K562 (cell line): ENCODE results near the gene DERL3. TPM values are rescaled to one million over a fixed set of nuclear protein-coding genes. Genes with fewer than 3 reads are reported as not detected.

Experiments
- ATAC-seq: fragments of 200-7000 bp; cut with Tn5 transposase; 3 replicates; pipeline ENCODE4 v1.9.1; 2020; ENCODE audit warnings: moderate library complexity
- BruUV-seq: library from RNA; stranded (reverse); fragments of 400-500 nt; replicated peaks from 2 replicates; lab custom pipeline; 2021; lab: Mats Ljungman, UMichigan
- CTCF ChIA-PET: fragments of 300-600 bp; formaldehyde crosslinking; extraction: SDS; loops from one replicate; lab custom pipeline; 2021; ENCODE audit warnings: low intra/inter-chr PET ratio; lab: Yijun Ruan, JAX
- POLR2A ChIA-PET: fragments of 300-600, 350-650 bp; sonication (Branson Sonifier 250); formaldehyde crosslinking; extraction: SDS; loops from one replicate; lab custom pipeline; 2021; ENCODE audit warnings: antibody characterized with exemption, inconsistent platforms; lab: Yijun Ruan, JAX
- DNase-seq, 4 experiments: peaks; one replicate each; pipeline versions ENCODE4 v3.0.0 to v3.0.0-alpha.2; 2011 to 2018; ENCODE audit warnings: low spot score in 3 of 4, mixed read lengths in 3 of 4; ENCODE audit errors: extremely low read depth in 1 of 4
- FAIRE-seq: peaks from 2 replicates; lab custom pipeline; 2011; peaks lifted over from hg19 to GRCh38; lab: Jason Lieb, UNC
- H2AFZ ChIP-seq: 2 replicates; pipeline ENCODE4 v1.6.0; 2011; ENCODE audit warnings: low read depth, low read length, control low read depth, inconsistent platforms
- H3K27ac ChIP-seq: fragments of 200-600 bp; 3 replicates; pipeline ENCODE4 v1.8.0; 2011; ENCODE audit warnings: low read depth, mild to moderate bottlenecking, control low read depth, inconsistent platforms, low read length, moderate library complexity, mixed read lengths; ENCODE audit errors: extremely low read depth
- H3K27me3 ChIP-seq, 2 experiments: fragments of 300-600 bp in 1 of 2; 2 replicates in 1 of 2; 3 replicates in 1 of 2; pipeline versions ENCODE4 v1.6.0 to v1.8.0; 2011; ENCODE audit warnings: inconsistent platforms in 2 of 2, low read length in 2 of 2, mild to moderate bottlenecking in 1 of 2, mixed read lengths in 1 of 2, moderate library complexity in 1 of 2; ENCODE audit not compliant: control insufficient read depth in 2 of 2, insufficient read depth in 2 of 2
- H3K36me3 ChIP-seq: fragments of 300-600 bp; 3 replicates; pipeline ENCODE4 v1.8.0; 2011; ENCODE audit warnings: mild to moderate bottlenecking, low read length, inconsistent platforms; ENCODE audit not compliant: control insufficient read depth, insufficient read depth
- H3K4me1 ChIP-seq, 2 experiments: fragments of 200-600 bp in 1 of 2; replicated peaks in 1 of 2; 2 replicates in 1 of 2; 3 replicates in 1 of 2; pipeline versions ENCODE4 v1.5.1 to v1.8.0; 2011; ENCODE audit warnings: inconsistent platforms in 2 of 2, low read length in 2 of 2, mild to moderate bottlenecking in 1 of 2, mixed read lengths in 1 of 2, moderate library complexity in 1 of 2; ENCODE audit not compliant: control insufficient read depth in 2 of 2, insufficient read depth in 2 of 2
- H3K4me2 ChIP-seq: 2 replicates; pipeline ENCODE4 v1.6.1; 2011; ENCODE audit warnings: low read length, control low read depth, inconsistent platforms, mixed read lengths; ENCODE audit not compliant: insufficient read depth
- H3K4me3 ChIP-seq: fragments of 200-600 bp; sonication (generic), shearing (Covaris generic); 2 replicates; pipeline ENCODE4 v1.5.1; 2016; ENCODE audit warnings: control low read depth, inconsistent platforms
- H3K79me2 ChIP-seq: fragments of 200-600 bp; 3 replicates; pipeline ENCODE4 v1.8.0; 2011; ENCODE audit warnings: low read length, inconsistent platforms; ENCODE audit not compliant: control insufficient read depth, insufficient read depth
- H3K9ac ChIP-seq, 2 experiments: 2 replicates each; pipeline versions ENCODE4 v1.6.0 to v1.6.1; 2011; ENCODE audit warnings: low read depth in 2 of 2, low read length in 2 of 2, control low read depth in 1 of 2, inconsistent platforms in 1 of 2, mild to moderate bottlenecking in 1 of 2, mixed read lengths in 1 of 2; ENCODE audit not compliant: insufficient read depth in 1 of 2
- H3K9me1 ChIP-seq: one replicate; pipeline ENCODE4 v1.6.0; 2011; ENCODE audit warnings: inconsistent platforms, mild to moderate bottlenecking, low read length, moderate library complexity; ENCODE audit not compliant: control insufficient read depth, insufficient read depth
- H3K9me3 ChIP-seq: replicated peaks from 2 replicates; pipeline ENCODE4 v1.5.1; 2011; ENCODE audit warnings: low read depth, low read length, inconsistent platforms; ENCODE audit not compliant: control insufficient read depth, insufficient read depth
- H4K20me1 ChIP-seq: replicated peaks from 2 replicates; pipeline ENCODE4 v1.6.1; 2011; ENCODE audit warnings: low read length, inconsistent platforms, mixed read lengths; ENCODE audit not compliant: control insufficient read depth, insufficient read depth
- CTBP1 ChIP-seq: fragments of 450-650 bp; IDR thresholded peaks from 2 replicates; pipeline ENCODE4 v1.6.1; 2016; ENCODE audit warnings: borderline replicate concordance
- GABPA ChIP-seq: fragments of 200-800 bp; sonication (Bioruptor generic); conservative IDR thresholded peaks from 2 replicates; pipeline ENCODE4 v1.6.1; 2016; ENCODE audit warnings: low read depth, missing genetic modification characterization, missing compliant biosample characterization
- HNRNPUL1 ChIP-seq: fragments of 200-400 bp; formaldehyde crosslinking; IDR thresholded peaks from 2 replicates; pipeline ENCODE4 v1.6.1; 2017; ENCODE audit warnings: low read length
- HSF4 ChIP-seq: fragments of 250-450 bp; sonication (Bioruptor Pico); IDR thresholded peaks from 2 replicates; pipeline ENCODE4 v2.1.2; 2022; ENCODE audit warnings: mild to moderate bottlenecking, moderate library complexity, borderline replicate concordance
- MAZ ChIP-seq, 2 experiments: fragments of 450-650 bp in 1 of 2; sonication (generic) in 1 of 2; formaldehyde crosslinking; IDR thresholded peaks in 1 of 2; conservative IDR thresholded peaks in 1 of 2; 2 replicates each; pipeline versions ENCODE4 v1.4.0 to v1.5.0; 2020; ENCODE audit warnings: mild to moderate bottlenecking in 1 of 2, missing genetic modification reagents in 1 of 2
- NFRKB ChIP-seq: fragments of 450-650 bp; IDR thresholded peaks from 2 replicates; pipeline ENCODE4 v1.6.1; 2016; ENCODE audit warnings: low read depth
- NONO ChIP-seq, 2 experiments: fragments of 200-400 bp in 1 of 2; fragments of 450-650 bp in 1 of 2; formaldehyde crosslinking in 1 of 2; IDR thresholded peaks; 2 replicates each; pipeline ENCODE4 v1.6.1; 2017; ENCODE audit warnings: low read depth in 2 of 2, mild to moderate bottlenecking in 2 of 2, moderate library complexity in 2 of 2, low read length in 1 of 2
- PCBP1 ChIP-seq: fragments of 200-400 bp; formaldehyde crosslinking; IDR thresholded peaks from 2 replicates; pipeline ENCODE4 v1.6.1; 2018; ENCODE audit warnings: mild to moderate bottlenecking, low read depth, low read length; ENCODE audit not compliant: poor library complexity, severe bottlenecking
- PTTG1 ChIP-seq: fragments of 450-650 bp; IDR thresholded peaks from 2 replicates; pipeline ENCODE4 v1.6.1; 2016; ENCODE audit warnings: low read depth, mild to moderate bottlenecking, missing genetic modification characterization, missing compliant biosample characterization
- RBM15 ChIP-seq: fragments of 200-400 bp; formaldehyde crosslinking; IDR thresholded peaks from 2 replicates; pipeline ENCODE4 v1.6.1; 2018; ENCODE audit warnings: mild to moderate bottlenecking, low read length, moderate library complexity; ENCODE audit not compliant: insufficient read depth
- SMAD4 ChIP-seq: fragments of 250-450 bp; sonication (Bioruptor Pico); conservative IDR thresholded peaks from 2 replicates; pipeline ENCODE4 v1.8.0; 2021; ENCODE audit warnings: inconsistent platforms, mild to moderate bottlenecking, moderate library complexity
- STAT5A ChIP-seq: IDR thresholded peaks from 2 replicates; pipeline ENCODE4 v1.6.1; 2012; ENCODE audit warnings: low read length, inconsistent platforms, borderline replicate concordance
- XRCC4 ChIP-seq: IDR thresholded peaks from one replicate; pipeline ENCODE4 v1.6.1; 2011; ENCODE audit not compliant: insufficient read depth, insufficient read length; ENCODE audit errors: extremely low read depth
- ZBED1 ChIP-seq: IDR thresholded peaks from 2 replicates; pipeline ENCODE4 v1.6.1; 2014
- ZNF134 ChIP-seq: fragments of 250-450 bp; sonication (Bioruptor Pico); conservative IDR thresholded peaks from 2 replicates; pipeline ENCODE4 v1.4.0; 2020
- ZNF174 ChIP-seq: fragments of 250-450 bp; sonication (Bioruptor Pico); IDR thresholded peaks from 2 replicates; pipeline ENCODE4 v1.4.0; 2020; ENCODE audit warnings: mild to moderate bottlenecking
- ZNF431 ChIP-seq: sonication (generic); formaldehyde crosslinking; IDR thresholded peaks from 2 replicates; pipeline ENCODE4 v1.8.0; 2022; ENCODE audit warnings: mild to moderate bottlenecking, missing genetic modification reagents
- WGBS: fragments of 100-300 bp; shearing (Covaris generic); methylation state at CpG from one replicate; pipeline ENCODE4 v1.1.6; 2016; ENCODE audit warnings: low coverage, mixed read lengths; ENCODE audit not compliant: insufficient coverage; ENCODE audit errors: missing lambda C conversion rate; 5-methylcytosine and 5-hydroxymethylcytosine counted together
- in situ Hi-C: fragments of 300-500 bp; cut with MboI; formaldehyde crosslinking; loops from 4 replicates; pipeline ENCODE4 v1.15.0; 2018; ENCODE audit warnings: inconsistent platforms, mixed read lengths
- intact Hi-C: fragments of 100-400 bp; cut with micrococcal nuclease; formaldehyde crosslinking; loops from 2 replicates; pipeline ENCODE4 v1.14.2; 2022
- polyA plus RNA-seq, 8 experiments: library from polyadenylated mRNA; depleted of rRNA in 4 of 8; stranded (reverse) in 5 of 8; unstranded in 3 of 8; fragments of >200 nt; fragmentation: Nextera tagmentation in 2 of 8; fragmentation: Illumina TruSeq in 1 of 8; extraction: Ambion mirVana in 2 of 8; extraction: Trizol in 1 of 8; gene quantifications; 2 replicates each; pipeline versions ENCODE4 v1.2.1 to v1.2.3, GENCODE V29; 2011 to 2014; ENCODE audit warnings: inconsistent platforms in 1 of 8, missing spikeins in 1 of 8
- total RNA-seq, 7 experiments: library from RNA; depleted of rRNA in 6 of 7; stranded (reverse); fragments of >200 nt in 6 of 7; fragmentation: Illumina TruSeq in 2 of 7; extraction: Trizol in 2 of 7; gene quantifications; 2 replicates each; pipeline versions ENCODE4 v1.2.1 to v1.2.3, GENCODE V29; 2011 to 2021; ENCODE audit warnings: low replicate concordance in 1 of 7
- TF ChIP-seq, protein P1 (sequence below): fragments of 250-450 bp; sonication (Bioruptor Pico); IDR thresholded peaks from 2 replicates; pipeline ENCODE4 v1.6.1; 2021; ENCODE audit warnings: mild to moderate bottlenecking
- TF ChIP-seq, protein P2 (sequence below): fragments of 450-650 bp; formaldehyde crosslinking; IDR thresholded peaks from 2 replicates; pipeline ENCODE4 v1.4.0; 2022; ENCODE audit warnings: mild to moderate bottlenecking, moderate library complexity
- TF ChIP-seq, protein P3 (sequence below): fragments of 450-650 bp; IDR thresholded peaks from one replicate; pipeline ENCODE4 v1.6.1; 2018; ENCODE audit warnings: mild to moderate bottlenecking, moderate library complexity; ENCODE audit not compliant: partially characterized antibody

Gene DERL3
- total and polyA plus RNA-seq, 9 of the 15 experiments (the other 6 are each of a cell fraction or from before 2014, with no cell fraction given), result 1.3 to 12.4 (median 4.8) TPM

- Histone ChIP-seq H3K79me2 (no peaks in the 10 kb centered on the region), H3K27ac (no peak overlapping the region), H3K4me3 (no peak overlapping the region), H3K4me1 (peaks cover 0 to 27% of the 10 kb centered on the region in 2 experiments; a peak in 3 of 5 replicates), H3K4me2 (no peak overlapping the region), H2AFZ (no peak overlapping the region), H4K20me1 (no peaks in the 10 kb centered on the region; the same call in 1 of the 2 replicates), H3K27me3 (no peaks in the 10 kb centered on the region), H3K9me1 (no peaks in the 10 kb centered on the region), H3K9ac (no peak overlapping the region; a peak in 1 of 4 replicates), H3K36me3 (peaks cover 55% of the 10 kb centered on the region; the same call in 2 of the 3 replicates), H3K9me3 (no peaks in the 10 kb centered on the region)
- TF ChIP-seq MAZ (CRISPR knock-in tag; conservative IDR thresholded peaks at IDR 0.05 in 1 of 2, IDR thresholded peaks at IDR 0.05 in 1 of 2) (no peak), STAT5A (no peak), XRCC4 (no peak), HSF4 (no peak), ZNF174 (CRISPR knock-in tag) (no peak), PTTG1 (tag) (no peak), ZNF134 (CRISPR knock-in tag) (no peak), NONO (IDR thresholded peaks at IDR 0.05; ENCODE audit: low read depth in 2 of 2, low read length in 1 of 2) (no peak), SMAD4 (CRISPR knock-in tag) (no peak), CTBP1 (no peak), GABPA (no peak), ZBED1 (no peak), ZNF431 (CRISPR knock-in tag) (no peak), NFRKB (no peak), PCBP1 (no peak), HNRNPUL1 (no peak), RBM15 (no peak)
- TF ChIP-seq, protein P1, sequence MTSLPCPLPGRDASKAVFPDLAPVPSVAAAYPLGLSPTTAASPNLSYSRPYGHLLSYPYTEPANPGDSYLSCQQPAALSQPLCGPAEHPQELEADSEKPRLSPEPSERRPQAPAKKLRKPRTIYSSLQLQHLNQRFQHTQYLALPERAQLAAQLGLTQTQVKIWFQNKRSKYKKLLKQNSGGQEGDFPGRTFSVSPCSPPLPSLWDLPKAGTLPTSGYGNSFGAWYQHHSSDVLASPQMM (CRISPR knock-in tag), result no peak
- TF ChIP-seq, protein P2, sequence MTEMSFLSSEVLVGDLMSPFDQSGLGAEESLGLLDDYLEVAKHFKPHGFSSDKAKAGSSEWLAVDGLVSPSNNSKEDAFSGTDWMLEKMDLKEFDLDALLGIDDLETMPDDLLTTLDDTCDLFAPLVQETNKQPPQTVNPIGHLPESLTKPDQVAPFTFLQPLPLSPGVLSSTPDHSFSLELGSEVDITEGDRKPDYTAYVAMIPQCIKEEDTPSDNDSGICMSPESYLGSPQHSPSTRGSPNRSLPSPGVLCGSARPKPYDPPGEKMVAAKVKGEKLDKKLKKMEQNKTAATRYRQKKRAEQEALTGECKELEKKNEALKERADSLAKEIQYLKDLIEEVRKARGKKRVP (CRISPR knock-in tag), result no peak
- TF ChIP-seq, protein P3, sequence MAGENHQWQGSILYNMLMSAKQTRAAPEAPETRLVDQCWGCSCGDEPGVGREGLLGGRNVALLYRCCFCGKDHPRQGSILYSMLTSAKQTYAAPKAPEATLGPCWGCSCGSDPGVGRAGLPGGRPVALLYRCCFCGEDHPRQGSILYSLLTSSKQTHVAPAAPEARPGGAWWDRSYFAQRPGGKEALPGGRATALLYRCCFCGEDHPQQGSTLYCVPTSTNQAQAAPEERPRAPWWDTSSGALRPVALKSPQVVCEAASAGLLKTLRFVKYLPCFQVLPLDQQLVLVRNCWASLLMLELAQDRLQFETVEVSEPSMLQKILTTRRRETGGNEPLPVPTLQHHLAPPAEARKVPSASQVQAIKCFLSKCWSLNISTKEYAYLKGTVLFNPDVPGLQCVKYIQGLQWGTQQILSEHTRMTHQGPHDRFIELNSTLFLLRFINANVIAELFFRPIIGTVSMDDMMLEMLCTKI, result no peak
- WGBS, result 92% methylated on average over 9 of the region's 16 CpGs
- in situ Hi-C loops, result no loop called here
- ChIA-PET POLR2A (no interaction called here), CTCF (no interaction called here)
- BruUV-seq, result no TSS peak
- DNase-seq, result no peak
- no peak for ATAC-seq
- no peak for FAIRE-seq
- intact Hi-C loops, result no loop called here
Measured at GRCh38 chr22:23833017-23833751, 5.6 kb downstream of the DERL3 start.
